ENCODE data around the gene PPP2R2B.

DNA sequence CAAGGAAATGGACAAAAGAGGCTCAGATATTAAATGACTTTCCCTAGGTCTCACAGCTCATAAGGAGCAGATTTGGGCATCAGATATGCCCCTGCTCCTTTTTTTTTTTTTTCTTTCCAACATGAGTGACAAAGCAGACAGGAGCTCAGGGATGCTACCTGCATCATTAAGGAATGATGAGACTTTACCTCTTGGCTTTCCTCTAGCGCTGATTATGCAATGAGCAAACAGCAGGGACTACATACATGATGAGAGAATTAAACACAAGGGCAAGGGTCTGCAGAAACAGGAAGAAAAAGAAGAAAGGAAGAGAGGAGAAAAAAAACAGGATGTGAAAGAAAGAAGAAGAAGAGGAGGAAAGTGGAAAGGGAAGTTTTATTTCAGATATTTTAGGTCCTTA is 179.9 kb downstream of the PPP2R2B start:
- TF ChIP-seq YY1 (IDR thresholded peaks at IDR 0.05; ENCODE audit: extremely low read depth, insufficient replicate concordance, low read depth, low read length) = no peak
- TF ChIP-seq CTCF (IDR thresholded peaks at IDR 0.05 in 2 of 3, conservative IDR thresholded peaks at IDR 0.05 in 1 of 3; ENCODE audit: borderline replicate concordance in 1 of 3, insufficient read depth in 1 of 3, low read depth in 2 of 3, low read length in 2 of 3) = no peak
- no peak for TF ChIP-seq JUND (IDR thresholded peaks at IDR 0.05)
- TF ChIP-seq, protein P1, sequence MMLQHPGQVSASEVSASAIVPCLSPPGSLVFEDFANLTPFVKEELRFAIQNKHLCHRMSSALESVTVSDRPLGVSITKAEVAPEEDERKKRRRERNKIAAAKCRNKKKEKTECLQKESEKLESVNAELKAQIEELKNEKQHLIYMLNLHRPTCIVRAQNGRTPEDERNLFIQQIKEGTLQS (IDR thresholded peaks at IDR 0.05) = no peak
- TF ChIP-seq POLR2A (IDR thresholded peaks at IDR 0.05; ENCODE audit: borderline replicate concordance, extremely low read depth, insufficient read depth, insufficient read length) = no peak
